ENCODE data around the gene KCNJ18.
"Not testable (repeated sequence)": the region's sequence is repeated elsewhere in the genome, so short reads cannot be mapped to it uniquely, and the experiment has no call there.

Gene KCNJ18

DNA sequence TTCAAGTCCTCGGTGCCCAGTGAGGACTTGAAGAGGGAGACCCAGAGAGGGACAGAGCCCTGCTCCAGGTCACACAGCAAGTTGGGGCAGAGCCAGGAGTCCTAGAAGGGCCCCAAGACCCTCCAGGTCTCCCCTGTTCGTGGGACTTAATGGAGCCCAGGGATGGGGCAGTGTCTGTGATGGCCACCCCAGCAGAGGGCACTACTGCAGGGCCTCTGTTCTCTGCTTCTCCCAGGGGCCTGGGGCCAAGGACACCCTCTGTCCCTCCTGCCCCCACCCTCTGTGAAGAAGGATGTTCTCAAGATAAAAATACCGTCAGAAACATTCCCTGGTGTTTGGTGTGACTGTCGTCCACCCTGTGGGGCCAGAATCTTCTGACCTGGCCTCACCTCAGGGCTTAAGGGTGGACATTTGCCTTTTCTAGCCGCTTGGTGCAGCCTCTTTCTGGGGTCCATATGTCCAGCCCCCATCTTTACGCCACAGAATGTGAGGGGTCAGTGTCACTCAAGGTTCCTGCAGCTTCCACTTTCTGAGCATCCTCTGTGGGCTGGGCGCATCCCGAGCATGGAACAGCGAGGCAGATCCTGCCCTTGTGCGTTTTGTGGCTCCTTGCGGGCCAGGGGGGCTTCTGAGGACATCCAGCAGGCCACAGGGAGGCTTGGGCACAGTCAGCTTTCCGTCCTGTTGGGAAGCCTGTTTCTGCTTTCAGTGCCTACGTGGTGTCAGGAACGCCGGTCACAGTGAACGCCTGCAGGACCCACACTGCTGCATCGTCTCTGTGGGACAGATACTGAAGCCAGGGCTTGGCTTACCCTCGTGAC, at the start of gene KCNJ18:
TSS of gene KCNJ18 (plus strand) at position 641 of the 821 bp plus-strand sequence. CDS start 10,264 bp downstream, outside the sequence.
- not testable (repeated sequence) for DNase-seq (ENCODE audit: low read depth)

GRCh38 chr17:21648125-21648524, 44.2 kb upstream of the KCNJ18 start:
- not testable (repeated sequence) for DNase-seq (ENCODE audit: low read depth)

DNA sequence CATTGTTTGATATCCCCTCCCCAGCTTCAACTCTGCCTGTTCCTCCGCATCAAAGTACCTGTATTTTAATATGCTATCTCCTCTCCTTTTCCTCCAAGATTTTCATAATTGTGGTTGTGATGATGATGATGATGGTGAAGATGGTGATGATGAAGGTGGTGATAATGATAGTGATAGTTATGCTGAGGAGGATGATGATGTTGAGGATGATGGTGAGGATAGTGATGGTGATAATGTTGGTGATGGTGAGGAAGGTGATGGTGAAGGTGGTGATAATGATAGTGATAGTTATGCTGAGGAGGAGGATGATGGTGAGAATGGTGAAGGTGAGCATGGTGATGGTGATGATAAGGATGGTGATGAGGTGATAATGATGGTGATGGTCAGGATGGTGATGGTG, 42.3 kb upstream of the KCNJ18 start:
- not testable (repeated sequence) for DNase-seq (ENCODE audit: low read depth)

DNA sequence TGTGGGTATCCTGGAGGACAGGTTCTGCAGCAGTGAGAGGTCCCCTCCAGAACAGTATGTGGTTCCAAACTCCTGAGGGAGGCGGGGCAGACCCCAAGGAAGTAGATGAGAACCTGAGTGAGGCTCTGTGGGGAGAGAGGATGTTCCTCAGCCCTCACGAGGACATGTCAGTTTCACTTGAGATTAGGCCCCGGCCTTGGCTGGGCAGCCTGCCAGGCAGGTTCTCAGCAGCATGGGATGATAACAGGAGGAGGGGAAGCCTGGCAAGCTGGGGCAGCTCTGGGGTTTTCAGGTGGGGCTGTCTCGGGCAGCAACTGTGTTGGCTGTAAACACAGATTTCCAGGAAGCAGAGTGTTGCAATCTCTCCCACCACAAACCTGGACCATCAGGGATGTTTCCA, 40.3 kb upstream of the KCNJ18 start:
- DNase-seq (ENCODE audit: low read depth) = not testable (repeated sequence)

GRCh38 chr17:21653211-21653610, 39.1 kb upstream of the KCNJ18 start:
- DNase-seq (ENCODE audit: low read depth) = not testable (repeated sequence)

DNA sequence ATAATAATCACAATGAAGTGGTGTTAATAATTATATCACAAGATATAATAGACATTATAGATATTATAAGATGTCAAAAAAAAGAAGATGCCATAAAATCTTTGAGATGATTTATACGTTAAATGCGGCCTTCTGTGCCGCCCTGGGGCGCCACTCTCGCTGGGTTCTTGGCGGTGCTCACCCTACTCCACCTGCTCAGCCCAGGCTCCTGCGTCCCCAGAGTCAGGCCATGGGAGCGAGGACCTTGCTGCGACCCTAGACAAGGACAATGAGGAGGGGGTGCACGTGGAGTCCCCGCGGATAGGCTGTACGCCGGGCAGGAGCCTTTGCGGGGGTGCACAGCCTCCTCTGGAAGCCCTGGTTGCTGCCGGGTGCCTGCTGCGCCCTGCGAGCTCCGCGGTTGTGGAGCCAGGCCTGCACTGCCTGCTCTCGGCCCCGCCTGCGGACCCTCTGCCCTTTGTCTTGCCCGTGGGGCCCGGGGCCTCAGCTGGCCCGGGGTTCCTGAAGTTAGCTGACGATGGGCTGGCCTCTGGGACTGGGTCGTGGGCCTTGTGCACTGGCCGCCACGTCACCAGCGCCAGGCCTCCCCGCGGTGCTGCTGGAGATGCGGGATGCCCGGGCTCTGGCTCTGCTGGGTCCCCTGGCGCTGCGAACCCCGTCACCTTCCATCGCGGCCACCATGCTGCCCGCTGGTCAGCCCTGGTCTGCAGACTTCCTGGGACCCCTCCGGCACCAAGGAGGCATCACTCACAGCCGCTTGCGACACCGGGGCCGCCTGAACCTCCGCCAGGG, 35.6 kb upstream of the KCNJ18 start:
- DNase-seq (ENCODE audit: low read depth) = not testable (repeated sequence)

- not testable (repeated sequence) for DNase-seq (ENCODE audit: low read depth)
These were observed 32.7 kb upstream of the KCNJ18 start for GRCh38 chr17:21659635-21660034.

DNA sequence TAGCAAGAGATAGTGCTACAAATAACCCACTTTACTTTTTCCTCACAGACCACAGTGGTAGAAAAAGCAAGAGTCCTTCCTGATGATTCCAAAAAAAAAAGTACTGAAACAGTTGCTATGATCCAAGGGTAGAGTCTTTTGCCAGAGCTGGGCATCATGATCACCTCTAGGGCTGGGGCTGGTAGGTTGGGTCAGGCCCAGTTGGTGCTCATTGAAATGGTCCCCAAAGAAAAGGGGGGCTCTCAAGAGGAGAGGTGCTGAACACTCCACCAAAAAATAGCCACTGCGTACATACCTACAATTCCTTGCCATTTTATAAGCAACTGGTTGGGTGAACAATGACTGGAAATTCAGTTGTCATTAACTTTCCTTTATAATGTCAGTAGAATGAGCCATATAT, 30.9 kb upstream of the KCNJ18 start:
- DNase-seq (ENCODE audit: low read depth) = not testable (repeated sequence)

- not testable (repeated sequence) for DNase-seq (ENCODE audit: low read depth)
These were observed 29.2 kb upstream of the KCNJ18 start for GRCh38 chr17:21663166-21663565.

DNA sequence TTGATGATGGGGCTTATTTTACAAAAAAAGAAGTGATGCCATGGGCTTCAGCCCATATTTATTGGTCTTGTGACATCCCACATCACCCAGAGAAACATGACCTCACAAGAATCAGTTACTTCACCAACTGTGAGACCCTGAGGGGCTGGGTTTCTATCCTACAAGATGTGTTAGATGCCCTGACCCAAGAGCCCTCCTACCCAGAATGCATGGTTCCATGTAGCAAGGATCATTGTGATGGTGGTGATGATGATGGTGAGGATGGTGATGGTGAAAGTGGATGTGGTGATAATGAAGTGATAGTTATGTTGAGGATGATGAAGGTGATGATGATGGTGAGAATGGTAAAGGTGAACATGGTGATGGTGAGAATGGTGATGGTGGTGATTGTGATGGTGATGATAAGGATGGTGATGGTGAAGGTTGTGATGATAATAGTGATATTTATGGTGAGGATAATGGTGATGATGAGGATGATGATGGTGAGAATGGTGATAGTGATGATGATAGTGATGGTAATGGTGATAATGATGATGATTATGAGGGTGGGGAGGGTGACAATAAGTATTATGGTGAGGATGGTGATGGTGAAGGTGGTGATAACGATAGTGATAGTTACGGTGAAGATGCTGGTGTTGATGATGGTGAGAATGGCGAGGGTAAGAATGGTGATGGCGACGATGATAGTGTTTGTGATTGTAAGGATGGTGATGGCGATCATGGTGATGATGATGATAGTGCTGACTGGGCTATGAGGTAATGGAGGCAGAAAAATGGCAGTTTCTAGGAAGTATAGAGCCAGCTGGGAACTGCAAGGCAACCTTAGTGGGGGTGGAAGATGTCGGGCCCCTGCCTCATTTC, 28.5 kb upstream of the KCNJ18 start:
- not testable (repeated sequence) for DNase-seq (ENCODE audit: low read depth)

GRCh38 chr17:21665171-21665570, 27.2 kb upstream of the KCNJ18 start:
- not testable (repeated sequence) for DNase-seq (ENCODE audit: low read depth)

GRCh38 chr17:21665935-21666493, 26.3 kb upstream of the KCNJ18 start:
- DNase-seq (ENCODE audit: low read depth) = not testable (repeated sequence)

GRCh38 chr17:21666711-21667412, 25.5 kb upstream of the KCNJ18 start:
- DNase-seq (ENCODE audit: low read depth) = not testable (repeated sequence)

GRCh38 chr17:21667413-21668117, 24.8 kb upstream of the KCNJ18 start:
- DNase-seq (ENCODE audit: low read depth) = not testable (repeated sequence)

DNA sequence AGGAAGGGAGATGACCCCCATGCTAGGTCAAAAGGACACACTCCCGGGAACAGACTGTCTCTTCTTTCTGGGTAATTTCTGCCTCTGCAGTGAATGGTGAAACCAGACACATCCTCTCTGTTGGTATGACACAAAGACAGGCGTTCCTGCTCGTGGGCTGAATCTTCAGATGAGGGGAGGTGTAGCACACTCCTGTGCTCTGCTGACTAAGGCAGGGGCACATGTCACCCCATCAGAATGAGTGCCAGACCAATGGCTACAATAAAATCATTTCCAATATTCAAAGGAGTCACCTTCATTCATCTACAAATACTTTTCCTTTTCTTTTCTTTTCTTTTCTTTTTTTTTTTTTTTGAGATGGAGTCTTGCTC, 24.2 kb upstream of the KCNJ18 start:
- not testable (repeated sequence) for DNase-seq (ENCODE audit: low read depth)

GRCh38 chr17:21668746-21669508, 23.4 kb upstream of the KCNJ18 start:
- DNase-seq (ENCODE audit: low read depth) = not testable (repeated sequence)

- not testable (repeated sequence) for DNase-seq (ENCODE audit: low read depth)
These were observed 22.5 kb upstream of the KCNJ18 start for GRCh38 chr17:21669616-21670360.

DNA sequence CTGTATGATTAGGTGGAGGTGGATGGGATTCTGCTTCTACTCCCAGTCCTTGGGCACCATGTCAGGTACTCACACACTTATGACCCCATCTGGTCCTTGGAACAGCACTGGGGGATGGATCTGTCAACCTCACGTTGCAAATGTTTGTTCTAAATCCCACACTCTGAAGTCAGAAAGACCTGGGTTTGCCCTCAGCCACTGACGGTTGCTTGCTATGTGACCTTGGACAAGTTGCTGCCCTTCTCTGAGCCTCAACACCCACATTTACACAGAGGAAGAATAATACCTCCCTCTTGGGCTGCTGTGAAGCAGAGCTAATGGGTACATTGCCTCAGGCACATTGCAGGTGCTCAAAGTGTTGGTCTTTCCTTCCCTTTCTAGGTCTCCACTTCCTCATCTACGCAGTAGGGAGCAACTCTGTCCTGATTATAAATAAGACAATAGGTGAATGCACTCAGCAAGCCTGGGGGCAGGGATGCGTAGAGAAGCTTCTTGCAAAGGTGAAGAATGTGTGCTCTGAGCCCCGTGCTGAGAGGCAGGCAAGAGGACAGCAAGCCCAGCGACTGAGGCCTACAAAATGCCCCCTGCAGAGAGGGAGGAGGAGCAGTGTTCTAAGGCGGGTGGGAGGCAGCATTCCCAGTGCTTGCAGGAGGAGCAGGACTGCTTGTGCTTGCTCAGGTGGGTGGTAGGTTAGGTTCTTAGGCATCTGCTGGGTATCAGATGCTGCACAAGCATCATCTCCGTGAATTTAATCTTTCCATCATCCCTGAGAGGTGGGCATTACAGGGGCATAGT, 21.8 kb upstream of the KCNJ18 start:
- not testable (repeated sequence) for DNase-seq (ENCODE audit: low read depth)

Data from EH (cell line).